Neuronal stem cell (in vitro differentiated cells): ENCODE data around the gene PNMA8A.

Source experiments
- DNase-seq: peaks from one replicate; pipeline ENCODE4 v3.0.0-alpha.2; 2013; ENCODE audit warnings: low spot score
- H2AFZ ChIP-seq: one replicate; pipeline ENCODE4 v1.6.1; 2013; ENCODE audit warnings: mild to moderate bottlenecking, low read length, inconsistent platforms
- H2AK5ac ChIP-seq: 2 replicates; pipeline ENCODE4 v1.6.1; 2013; ENCODE audit warnings: low read depth, mild to moderate bottlenecking, inconsistent platforms, low read length, moderate library complexity, mixed read lengths
- H2BK120ac ChIP-seq: 2 replicates; pipeline ENCODE4 v1.6.1; 2013; ENCODE audit warnings: low read depth, mild to moderate bottlenecking, inconsistent platforms, low read length, moderate library complexity, mixed read lengths
- H2BK12ac ChIP-seq: one replicate; pipeline ENCODE4 v1.6.1; 2013; ENCODE audit warnings: low read length, inconsistent platforms
- H2BK15ac ChIP-seq: 2 replicates; pipeline ENCODE4 v1.6.1; 2013; ENCODE audit warnings: mild to moderate bottlenecking, low read length, inconsistent platforms, mixed read lengths
- H2BK5ac ChIP-seq: one replicate; pipeline ENCODE4 v1.6.1; 2013; ENCODE audit warnings: inconsistent platforms, mild to moderate bottlenecking, low read length, moderate library complexity
- H3K14ac ChIP-seq: one replicate; pipeline ENCODE4 v1.6.1; 2013; ENCODE audit warnings: low read length, inconsistent platforms
- H3K18ac ChIP-seq: 2 replicates; pipeline ENCODE4 v1.6.1; 2013; ENCODE audit warnings: low read length, inconsistent platforms
- H3K23ac ChIP-seq: 2 replicates; pipeline ENCODE4 v1.6.1; 2013; ENCODE audit warnings: low read depth, mild to moderate bottlenecking, mixed read lengths, low read length, inconsistent platforms; ENCODE audit not compliant: poor library complexity
- H3K27ac ChIP-seq: replicated peaks from 3 replicates; pipeline ENCODE4 v1.5.1; 2013; ENCODE audit warnings: low read length, inconsistent platforms
- H3K27me3 ChIP-seq, 3 experiments: 2 replicates each; pipeline ENCODE4 v1.6.1; 2013; ENCODE audit warnings: low read length in 3 of 3, mild to moderate bottlenecking in 2 of 3, inconsistent platforms in 1 of 3, low read depth in 1 of 3, mixed read lengths in 1 of 3, moderate library complexity in 1 of 3; ENCODE audit not compliant: control insufficient read depth in 3 of 3, insufficient read depth in 3 of 3
- H3K36me3 ChIP-seq, 2 donors: replicated peaks in 1 of 2; 2 replicates each; pipeline ENCODE4 v1.6.1; 2013; ENCODE audit warnings: low read length in 2 of 2; ENCODE audit not compliant: control insufficient read depth in 2 of 2, insufficient read depth in 2 of 2
- H3K4ac ChIP-seq: 2 replicates; pipeline ENCODE4 v1.6.1; 2013; ENCODE audit warnings: inconsistent platforms, mild to moderate bottlenecking, low read length, moderate library complexity
- H3K4me1 ChIP-seq, 2 donors: 1 replicate in 1 of 2; 2 replicates in 1 of 2; pipeline ENCODE4 v1.6.1; 2013; ENCODE audit warnings: low read length in 2 of 2, low read depth in 1 of 2; ENCODE audit not compliant: control insufficient read depth in 2 of 2, insufficient read depth in 1 of 2
- H3K4me2 ChIP-seq: one replicate; pipeline ENCODE4 v1.6.1; 2013; ENCODE audit warnings: mild to moderate bottlenecking, low read length, inconsistent platforms; ENCODE audit not compliant: insufficient read depth, poor library complexity, severe bottlenecking
- H3K4me3 ChIP-seq, 2 donors: 2 replicates each; pipeline ENCODE4 v1.5.1; 2013; ENCODE audit warnings: low read length in 2 of 2, mild to moderate bottlenecking in 2 of 2, inconsistent platforms in 1 of 2, moderate library complexity in 1 of 2
- H3K79me1 ChIP-seq: one replicate; pipeline ENCODE4 v1.6.1; 2013; ENCODE audit warnings: low read depth, mild to moderate bottlenecking, inconsistent platforms, low read length, moderate library complexity
- H3K9ac ChIP-seq: one replicate; pipeline ENCODE4 v1.6.1; 2013; ENCODE audit warnings: mild to moderate bottlenecking, low read depth, low read length, inconsistent platforms; ENCODE audit not compliant: poor library complexity
- H3K9me3 ChIP-seq, 2 donors: replicated peaks in 1 of 2; 2 replicates each; pipeline versions ENCODE3 to v1.6.1; 2013; ENCODE audit warnings: low read length in 2 of 2, mild to moderate bottlenecking in 2 of 2, inconsistent platforms in 1 of 2, low read depth in 1 of 2, mixed read lengths in 1 of 2, moderate library complexity in 1 of 2; ENCODE audit not compliant: control insufficient read depth in 2 of 2, insufficient read depth in 1 of 2
- H4K8ac ChIP-seq: one replicate; pipeline ENCODE4 v1.6.1; 2013; ENCODE audit warnings: low read depth, mild to moderate bottlenecking, inconsistent platforms, low read length, moderate library complexity
- H4K91ac ChIP-seq: one replicate; pipeline ENCODE4 v1.6.1; 2013; ENCODE audit warnings: low read length, low read depth, mild to moderate bottlenecking, inconsistent platforms; ENCODE audit not compliant: poor library complexity
- WGBS, 2 donors: extraction: QIAGEN DNeasy Blood & Tissue Kit; methylation state at CpG; one replicate each; pipeline ENCODE4 v1.1.7; 2013; ENCODE audit warnings: missing lambda C conversion rate in 2 of 2, mixed read lengths in 1 of 2; ENCODE audit not compliant: insufficient read length in 2 of 2, insufficient replicate concordance in 1 of 2; ENCODE audit errors: extremely low coverage in 2 of 2; 5-methylcytosine and 5-hydroxymethylcytosine counted together

PNMA8A gene

DNA sequence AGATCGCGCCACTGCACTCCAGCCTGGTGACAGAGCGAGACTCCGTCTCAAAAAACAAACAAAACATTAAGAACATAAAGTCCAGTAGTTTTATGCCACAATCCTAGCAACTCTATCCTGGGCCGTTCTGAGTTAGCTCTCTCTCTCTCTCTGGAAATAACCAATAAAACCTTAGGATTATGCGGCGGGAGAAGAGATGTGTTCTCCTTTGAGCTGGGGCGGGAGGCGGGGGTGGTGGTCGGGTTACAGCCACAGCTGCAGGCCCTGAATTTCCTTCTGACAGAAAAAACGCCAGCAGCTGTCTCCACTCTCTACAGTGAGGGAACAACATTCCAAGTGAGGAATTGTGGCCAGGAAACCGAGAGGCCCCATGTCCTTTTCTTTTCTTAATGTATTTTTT lies 9.1 kb upstream of the PNMA8A start:
- DNase-seq: no peak
- H3K79me1 ChIP-seq: no peaks in the 10 kb centered on the region

DNA sequence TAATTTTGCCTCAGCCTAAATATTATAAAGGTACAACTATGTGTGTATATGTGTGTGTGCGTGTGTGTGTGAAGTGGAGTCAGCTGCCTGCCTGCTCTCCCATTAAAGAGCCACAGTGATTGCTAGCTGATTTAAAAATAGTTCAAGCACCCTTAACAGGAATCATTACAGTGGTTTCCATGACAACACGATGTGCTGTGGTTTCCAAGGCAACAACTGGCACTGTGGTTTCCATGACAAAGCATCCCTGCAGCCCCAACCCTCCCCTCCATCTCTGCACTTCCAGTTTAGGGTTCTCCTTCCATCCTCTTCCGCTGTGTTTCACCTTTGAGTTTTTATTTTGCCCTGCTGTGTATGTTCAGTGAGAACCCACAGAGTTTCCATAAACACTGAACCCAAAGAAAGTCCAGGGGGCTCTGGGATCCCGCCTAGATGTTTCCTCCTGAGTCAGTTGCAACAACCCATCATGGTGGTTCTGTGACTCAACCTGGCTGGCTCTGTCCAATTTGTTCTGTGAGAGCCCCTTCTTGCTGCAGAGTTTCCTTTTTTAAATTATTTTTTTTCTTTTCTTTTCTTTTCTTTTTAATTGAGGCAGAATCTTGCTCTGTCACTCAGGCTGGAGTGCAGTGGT lies 7.1 kb upstream of the PNMA8A start:
- peaks cover 2 to 30% of the 10 kb centered on the region in 2 donors for H3K4me1 ChIP-seq
- no peak for DNase-seq
- H2BK15ac ChIP-seq: no peak overlapping the region
- no peak overlapping the region for H2BK12ac ChIP-seq
- H3K9ac ChIP-seq: no peak overlapping the region
- H3K36me3 ChIP-seq: no peaks in the 10 kb centered on the region
- no peak overlapping the region for H4K91ac ChIP-seq
- H3K79me1 ChIP-seq: no peaks in the 10 kb centered on the region
- H3K27ac ChIP-seq: no peak overlapping the region
- H2AK5ac ChIP-seq: no peak overlapping the region
- H3K27me3 ChIP-seq: no peaks in the 10 kb centered on the region
- no peak overlapping the region for H2AFZ ChIP-seq
- no peak overlapping the region for H3K14ac ChIP-seq
- no peak overlapping the region for H3K4me3 ChIP-seq
- no peak overlapping the region for H3K4ac ChIP-seq
- no peak overlapping the region for H3K23ac ChIP-seq
- no peak overlapping the region for H4K8ac ChIP-seq
- no peak overlapping the region for H3K18ac ChIP-seq
- no peak overlapping the region for H2BK120ac ChIP-seq
- H2BK5ac ChIP-seq: no peak overlapping the region
- no peak overlapping the region for H3K4me2 ChIP-seq
- H3K9me3 ChIP-seq: no peaks in the 10 kb centered on the region
- WGBS, 2 donors: no CpG with 5 or more reads among the region's 4 CpGs

More for the DNA sequence above, 9.1 kb upstream of the PNMA8A start:
- H3K4me2 ChIP-seq: no peak overlapping the region
- H3K9me3 ChIP-seq: no peaks in the 10 kb centered on the region
- H3K14ac ChIP-seq: no peak overlapping the region
- H3K4ac ChIP-seq: no peak overlapping the region
- H3K27me3 ChIP-seq: no peaks in the 10 kb centered on the region
- no peak overlapping the region for H2BK15ac ChIP-seq
- no peak overlapping the region for H4K91ac ChIP-seq
- H3K4me1 ChIP-seq: peaks cover 2 to 28% of the 10 kb centered on the region in 2 donors
- H3K27ac ChIP-seq: no peak overlapping the region
- no peak overlapping the region for H3K23ac ChIP-seq
- H2BK12ac ChIP-seq: no peak overlapping the region
- peak overlapping the region; percentile 71 for H2AFZ ChIP-seq
- WGBS, 2 donors: no CpG with 5 or more reads among the region's 12 CpGs
- H3K18ac ChIP-seq: no peak overlapping the region
- no peak overlapping the region for H2BK120ac ChIP-seq
- H2BK5ac ChIP-seq: no peak overlapping the region
- no peak overlapping the region for H4K8ac ChIP-seq
- no peak overlapping the region for H3K9ac ChIP-seq
- no peak overlapping the region for H3K4me3 ChIP-seq
- H3K36me3 ChIP-seq: no peaks in the 10 kb centered on the region
- no peak overlapping the region for H2AK5ac ChIP-seq

DNA sequence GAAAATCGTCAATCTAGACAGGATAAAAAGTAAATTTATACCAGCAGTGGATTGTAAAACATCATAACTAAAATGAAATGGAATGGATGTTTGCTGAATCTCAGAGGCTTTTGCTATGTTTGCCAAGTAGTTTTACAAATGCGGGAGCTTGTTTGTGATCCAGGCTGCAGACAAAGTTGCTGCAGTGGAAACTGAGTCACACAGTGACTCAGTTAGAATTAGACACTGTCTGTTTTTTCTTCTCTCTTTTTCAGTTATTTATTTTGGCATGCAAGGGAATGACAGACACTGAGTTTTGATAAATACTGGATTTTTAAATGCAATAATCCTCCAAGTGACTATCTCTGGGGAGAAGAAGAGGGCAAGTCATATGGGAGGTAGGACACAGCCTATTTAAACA lies 4.6 kb upstream of the PNMA8A start:
- H2AFZ ChIP-seq: no peak overlapping the region
- H3K79me1 ChIP-seq: peaks cover 1% of the 10 kb centered on the region
- no CpG with 5 or more reads among the region's 2 CpGs for WGBS, 2 donors
- no peak overlapping the region for H2BK5ac ChIP-seq
- no peak overlapping the region for H2AK5ac ChIP-seq
- no peak for DNase-seq
- H3K4me1 ChIP-seq: peaks cover 6 to 27% of the 10 kb centered on the region in 2 donors
- no peak overlapping the region for H3K23ac ChIP-seq
- H3K18ac ChIP-seq: no peak overlapping the region
- no peak overlapping the region for H4K91ac ChIP-seq
- no peak overlapping the region for H2BK15ac ChIP-seq
- H3K27me3 ChIP-seq: no peaks in the 10 kb centered on the region
- no peak overlapping the region for H4K8ac ChIP-seq
- H3K4me3 ChIP-seq: no peak overlapping the region
- no peaks in the 10 kb centered on the region for H3K36me3 ChIP-seq
- H3K9me3 ChIP-seq: no peaks in the 10 kb centered on the region
- no peak overlapping the region for H3K4me2 ChIP-seq
- H3K9ac ChIP-seq: no peak overlapping the region
- H2BK12ac ChIP-seq: no peak overlapping the region
- H3K14ac ChIP-seq: no peak overlapping the region
- H2BK120ac ChIP-seq: no peak overlapping the region
- H3K4ac ChIP-seq: no peak overlapping the region
- no peak overlapping the region for H3K27ac ChIP-seq

DNA sequence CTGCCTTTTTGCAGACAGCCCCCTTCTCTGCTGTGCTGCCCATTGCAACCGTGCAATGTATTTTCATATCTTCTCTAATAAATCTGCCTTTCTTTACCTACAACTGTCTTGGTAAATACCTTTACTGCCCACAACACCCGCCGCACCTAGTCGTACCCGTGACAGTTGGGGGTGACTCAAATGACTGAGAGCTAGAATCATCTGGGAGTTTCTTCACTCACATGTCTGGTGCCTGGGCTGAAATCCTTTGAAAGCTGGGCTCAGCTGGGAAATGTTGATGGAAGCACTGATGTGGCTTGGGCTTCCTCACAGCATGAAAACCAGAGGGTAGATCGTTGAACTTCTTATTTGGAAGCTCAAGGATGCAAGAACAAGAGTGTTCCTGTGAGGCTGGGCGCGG lies 2.8 kb upstream of the PNMA8A start:
- Histone ChIP-seq H3K9ac (no peak overlapping the region), H3K4me1 (peaks cover 12 to 25% of the 10 kb centered on the region in 2 donors), H2AK5ac (no peak overlapping the region), H2BK5ac (no peak overlapping the region), H3K9me3 (peaks cover 0 to 6% of the 10 kb centered on the region in 2 donors), H3K27ac (no peak overlapping the region), H3K4ac (no peak overlapping the region), H2BK15ac (no peak overlapping the region), H3K23ac (no peak overlapping the region), H4K8ac (no peak overlapping the region), H3K79me1 (peaks cover 10% of the 10 kb centered on the region), H3K4me3 (no peak overlapping the region), H2AFZ (peak overlapping the region; percentile 69), H4K91ac (no peak overlapping the region), H3K4me2 (no peak overlapping the region), H3K18ac (no peak overlapping the region), H2BK12ac (no peak overlapping the region), H3K27me3 (no peaks in the 10 kb centered on the region), H3K36me3 (peaks cover 10 to 12% of the 10 kb centered on the region in 2 donors), H2BK120ac (no peak overlapping the region), H3K14ac (no peak overlapping the region)
- no CpG with 5 or more reads among the region's 8 CpGs for WGBS, 2 donors
- DNase-seq: no peak
